IPS DF 4.7 (cell line): Measurements from ENCODE around the gene ADAR.
"Not testable (repeated sequence)": the region's sequence is repeated elsewhere in the genome, so short reads cannot be mapped to it uniquely, and the experiment has no call there.

Experiments used
- DNase-seq: peaks from one replicate; pipeline ENCODE4 v3.0.0-alpha.2; 2013; ENCODE audit warnings: low spot score; ENCODE audit errors: extremely low read depth

The ADAR gene, protein sequence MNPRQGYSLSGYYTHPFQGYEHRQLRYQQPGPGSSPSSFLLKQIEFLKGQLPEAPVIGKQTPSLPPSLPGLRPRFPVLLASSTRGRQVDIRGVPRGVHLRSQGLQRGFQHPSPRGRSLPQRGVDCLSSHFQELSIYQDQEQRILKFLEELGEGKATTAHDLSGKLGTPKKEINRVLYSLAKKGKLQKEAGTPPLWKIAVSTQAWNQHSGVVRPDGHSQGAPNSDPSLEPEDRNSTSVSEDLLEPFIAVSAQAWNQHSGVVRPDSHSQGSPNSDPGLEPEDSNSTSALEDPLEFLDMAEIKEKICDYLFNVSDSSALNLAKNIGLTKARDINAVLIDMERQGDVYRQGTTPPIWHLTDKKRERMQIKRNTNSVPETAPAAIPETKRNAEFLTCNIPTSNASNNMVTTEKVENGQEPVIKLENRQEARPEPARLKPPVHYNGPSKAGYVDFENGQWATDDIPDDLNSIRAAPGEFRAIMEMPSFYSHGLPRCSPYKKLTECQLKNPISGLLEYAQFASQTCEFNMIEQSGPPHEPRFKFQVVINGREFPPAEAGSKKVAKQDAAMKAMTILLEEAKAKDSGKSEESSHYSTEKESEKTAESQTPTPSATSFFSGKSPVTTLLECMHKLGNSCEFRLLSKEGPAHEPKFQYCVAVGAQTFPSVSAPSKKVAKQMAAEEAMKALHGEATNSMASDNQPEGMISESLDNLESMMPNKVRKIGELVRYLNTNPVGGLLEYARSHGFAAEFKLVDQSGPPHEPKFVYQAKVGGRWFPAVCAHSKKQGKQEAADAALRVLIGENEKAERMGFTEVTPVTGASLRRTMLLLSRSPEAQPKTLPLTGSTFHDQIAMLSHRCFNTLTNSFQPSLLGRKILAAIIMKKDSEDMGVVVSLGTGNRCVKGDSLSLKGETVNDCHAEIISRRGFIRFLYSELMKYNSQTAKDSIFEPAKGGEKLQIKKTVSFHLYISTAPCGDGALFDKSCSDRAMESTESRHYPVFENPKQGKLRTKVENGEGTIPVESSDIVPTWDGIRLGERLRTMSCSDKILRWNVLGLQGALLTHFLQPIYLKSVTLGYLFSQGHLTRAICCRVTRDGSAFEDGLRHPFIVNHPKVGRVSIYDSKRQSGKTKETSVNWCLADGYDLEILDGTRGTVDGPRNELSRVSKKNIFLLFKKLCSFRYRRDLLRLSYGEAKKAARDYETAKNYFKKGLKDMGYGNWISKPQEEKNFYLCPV

DNA sequence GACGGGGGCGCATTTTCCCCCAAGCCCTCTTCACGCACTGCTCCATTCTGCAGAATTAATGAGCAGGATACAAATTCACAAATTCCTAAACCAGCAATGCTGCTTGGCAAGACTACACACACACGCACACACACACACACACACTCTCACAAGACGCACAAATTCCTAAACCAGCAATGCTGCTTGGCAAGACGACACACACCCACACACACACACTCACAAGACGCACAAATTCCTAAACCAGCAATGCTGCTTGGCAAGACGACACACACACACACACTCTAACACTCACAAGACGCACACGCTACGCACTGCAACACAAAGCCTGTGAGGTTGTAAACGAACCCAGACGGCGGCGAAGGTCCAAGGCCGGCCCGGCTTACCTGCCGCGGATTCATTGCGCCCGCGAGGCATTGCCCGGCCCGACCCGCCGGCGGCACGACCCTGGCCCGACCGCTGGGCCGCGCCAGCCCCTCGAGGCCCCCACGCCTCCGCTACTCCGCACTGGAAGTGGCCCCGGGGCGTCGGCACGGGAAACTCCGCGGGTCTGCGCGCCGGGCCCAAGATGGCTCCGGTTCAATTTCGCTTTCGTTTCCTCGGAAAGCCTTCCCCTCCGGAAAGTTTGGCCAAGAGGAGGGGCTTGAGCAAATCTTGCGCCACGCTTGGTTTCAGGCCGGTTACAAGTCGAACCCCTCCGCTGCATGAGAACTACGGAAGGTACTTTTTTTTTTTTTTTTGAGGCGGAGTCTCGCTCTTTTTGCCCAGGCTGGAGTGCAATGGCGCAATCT is at the start of gene ADAR:
ADAR (minus strand) TSS at position 578 of the 788 bp plus-strand sequence; CDS start at position 398, 180 bp downstream.
- no peak for DNase-seq

DNA sequence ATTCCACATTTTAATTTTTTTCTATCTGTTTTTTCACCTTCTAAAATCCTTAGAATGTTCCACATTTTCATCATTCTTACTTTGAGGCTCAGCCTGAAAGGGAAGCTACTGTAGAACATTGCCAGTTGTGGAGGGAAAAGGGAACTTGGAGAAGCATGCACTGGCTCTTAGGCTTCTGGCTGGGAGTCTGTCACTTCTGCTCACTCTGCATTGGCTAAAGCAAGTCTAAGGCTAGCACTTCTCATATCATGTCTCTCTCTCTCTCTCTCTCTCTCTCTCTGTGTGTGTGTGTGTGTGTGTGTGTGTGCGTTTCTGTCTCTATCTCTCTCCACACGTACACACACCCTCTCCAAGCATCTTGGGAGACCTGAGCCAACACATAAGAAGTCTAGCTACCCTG is 49.6 kb upstream of the ADAR start:
- DNase-seq: no peak

DNA sequence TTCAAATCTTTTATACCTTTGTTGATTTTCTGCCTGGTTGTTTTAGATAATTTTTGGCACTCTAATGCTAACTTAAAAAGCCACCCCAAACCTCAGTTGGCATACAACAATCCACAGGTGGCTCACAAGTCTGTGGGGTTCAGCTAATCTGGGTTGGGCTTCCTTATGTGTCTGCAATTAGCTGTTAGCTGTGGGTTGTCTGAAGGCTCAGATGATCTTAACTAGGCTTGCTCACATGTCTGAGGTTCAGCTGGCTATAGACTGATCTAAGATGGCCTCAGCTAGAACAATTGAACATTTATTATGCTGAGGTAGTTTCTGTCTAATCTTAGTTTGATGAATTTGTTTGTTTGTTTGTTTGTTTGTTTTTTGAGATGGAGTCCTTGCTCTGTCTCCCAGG is 44.9 kb upstream of the ADAR start:
- DNase-seq: no peak

DNA sequence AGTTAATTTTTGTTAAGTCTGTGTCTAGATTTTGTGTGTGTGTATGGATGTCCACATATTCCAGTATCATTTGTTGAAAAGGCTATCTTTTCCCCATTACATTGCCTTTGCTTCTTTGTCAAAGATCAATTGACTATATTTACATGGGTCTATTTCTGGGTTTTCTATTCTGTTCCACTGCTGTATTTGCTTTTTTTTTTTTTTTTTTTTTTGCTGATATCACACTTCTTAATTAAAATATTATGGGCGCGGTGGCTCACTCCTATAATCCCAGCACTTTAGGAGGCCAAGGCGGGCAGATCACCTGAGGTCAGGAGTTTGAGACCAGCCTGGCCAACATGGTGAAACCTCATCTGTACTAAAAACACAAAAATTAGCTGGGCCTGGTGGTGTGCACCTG is 36.7 kb upstream of the ADAR start:
- not testable (repeated sequence) for DNase-seq

DNA sequence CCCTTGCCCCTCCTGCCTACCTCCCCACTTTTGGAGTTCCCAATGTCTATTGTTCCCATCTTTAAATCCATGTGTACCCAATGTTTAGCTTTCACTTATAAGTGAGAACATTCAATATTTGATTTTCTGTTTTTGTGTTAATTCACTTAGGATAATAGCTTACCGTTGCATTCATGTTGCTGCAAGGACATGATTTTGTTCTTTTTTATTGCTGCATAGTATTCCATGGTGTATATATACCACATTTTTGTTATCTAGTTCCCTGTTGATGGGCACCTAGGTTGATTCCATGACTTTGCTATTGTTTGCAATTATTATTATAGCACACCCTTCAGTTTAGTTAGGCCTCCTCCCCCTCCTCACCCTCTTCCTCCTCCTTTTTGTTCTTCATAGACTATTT is 33.5 kb upstream of the ADAR start:
- no peak for DNase-seq

DNA sequence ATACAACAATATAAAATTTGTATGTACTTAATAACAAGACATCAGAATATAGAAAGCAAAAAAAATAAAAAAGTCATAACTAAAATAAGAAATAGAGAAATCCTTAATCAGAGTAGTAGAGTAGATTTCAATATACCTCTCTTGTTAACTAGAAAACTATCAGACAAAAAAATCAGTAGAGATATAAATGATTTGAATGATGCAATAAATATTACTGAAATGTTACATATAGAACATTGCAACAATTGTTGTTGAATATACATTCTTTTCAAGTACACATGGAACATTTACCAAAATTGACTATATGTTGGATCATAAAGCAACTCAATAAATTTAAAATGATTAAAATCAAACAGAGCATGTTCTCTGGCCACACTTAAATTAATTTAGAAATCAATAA is 31.9 kb upstream of the ADAR start:
- DNase-seq: no peak

DNA sequence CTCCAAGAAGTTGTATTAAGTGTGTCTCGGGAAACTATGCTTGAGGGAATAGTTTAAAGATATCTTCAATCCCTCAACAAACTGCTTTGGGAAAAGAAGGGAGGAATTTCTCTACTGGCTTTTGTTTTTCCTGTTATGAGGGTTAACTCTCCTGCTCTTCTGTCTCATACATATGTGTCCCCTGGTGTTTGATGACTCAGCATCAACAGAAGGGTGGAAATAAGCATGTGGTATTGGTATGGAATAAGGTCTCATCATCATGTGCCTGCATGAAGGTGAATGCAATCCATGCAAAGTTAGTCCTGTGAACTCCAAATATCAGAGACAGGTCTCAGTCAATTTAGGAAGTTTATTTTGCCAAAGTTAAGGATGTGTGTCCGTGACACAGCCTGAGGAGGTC is 27.2 kb upstream of the ADAR start:
- no peak for DNase-seq

DNA sequence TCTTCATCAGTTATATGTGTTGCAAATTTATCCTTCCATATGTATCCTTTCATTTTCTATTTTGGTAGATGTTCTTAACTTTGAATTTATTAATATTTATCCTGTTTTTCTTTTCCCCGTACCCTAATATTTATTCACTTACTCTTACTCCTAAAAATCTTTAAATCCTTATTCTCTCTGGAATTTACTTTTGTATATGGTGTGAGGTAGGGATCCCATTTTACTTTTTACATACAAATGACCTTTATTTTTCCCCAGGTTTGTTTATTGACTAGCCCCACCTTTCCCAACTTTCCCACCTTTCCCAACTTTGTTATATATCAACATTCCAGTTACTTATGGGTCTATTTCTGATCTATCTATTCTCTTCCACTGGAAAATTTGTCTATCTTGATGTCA is 21.7 kb upstream of the ADAR start:
- DNase-seq: no peak

DNA sequence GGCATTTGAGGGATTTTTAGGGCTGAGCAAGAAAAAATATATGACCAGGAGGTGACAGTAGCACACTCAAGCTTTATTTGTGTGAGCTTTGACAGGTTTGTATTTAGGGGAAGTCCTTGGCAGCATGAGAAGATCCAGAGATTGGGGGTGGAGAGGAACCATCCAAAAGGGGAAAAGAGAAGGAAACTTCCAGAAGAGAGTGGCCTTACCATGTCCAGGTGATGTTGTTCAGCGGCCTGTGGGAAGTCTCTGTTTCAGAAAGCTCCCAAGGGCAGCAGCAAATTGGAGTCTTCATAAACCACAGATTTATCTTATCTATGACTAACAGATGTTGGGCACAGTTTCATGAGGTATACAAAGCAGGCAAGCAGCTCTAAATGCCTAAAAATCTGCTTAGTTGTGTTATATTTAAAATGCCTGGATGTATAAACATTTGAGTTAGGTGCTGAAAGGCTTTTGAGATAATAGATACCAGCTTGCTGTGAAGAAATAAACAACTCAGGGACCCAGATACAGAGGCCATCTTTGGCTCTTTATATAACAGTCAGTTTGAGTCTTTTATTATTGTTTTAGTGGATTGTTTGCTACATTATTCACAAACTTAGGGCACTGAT is 21.2 kb upstream of the ADAR start:
- DNase-seq: no peak

DNA sequence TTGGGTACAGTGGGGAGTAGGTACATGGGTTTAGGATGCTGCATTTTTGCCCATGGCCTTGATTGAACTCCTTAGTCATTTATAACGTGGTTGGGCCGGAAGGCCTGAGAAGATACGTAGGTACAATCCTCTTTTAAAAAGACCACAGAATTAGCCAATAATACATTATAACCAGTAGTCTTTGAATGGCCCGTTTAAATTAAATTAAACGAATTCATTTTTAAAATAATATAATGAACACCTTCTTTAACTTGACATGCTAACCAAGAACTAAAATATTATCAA is 20.1 kb upstream of the ADAR start:
- DNase-seq: no peak

DNA sequence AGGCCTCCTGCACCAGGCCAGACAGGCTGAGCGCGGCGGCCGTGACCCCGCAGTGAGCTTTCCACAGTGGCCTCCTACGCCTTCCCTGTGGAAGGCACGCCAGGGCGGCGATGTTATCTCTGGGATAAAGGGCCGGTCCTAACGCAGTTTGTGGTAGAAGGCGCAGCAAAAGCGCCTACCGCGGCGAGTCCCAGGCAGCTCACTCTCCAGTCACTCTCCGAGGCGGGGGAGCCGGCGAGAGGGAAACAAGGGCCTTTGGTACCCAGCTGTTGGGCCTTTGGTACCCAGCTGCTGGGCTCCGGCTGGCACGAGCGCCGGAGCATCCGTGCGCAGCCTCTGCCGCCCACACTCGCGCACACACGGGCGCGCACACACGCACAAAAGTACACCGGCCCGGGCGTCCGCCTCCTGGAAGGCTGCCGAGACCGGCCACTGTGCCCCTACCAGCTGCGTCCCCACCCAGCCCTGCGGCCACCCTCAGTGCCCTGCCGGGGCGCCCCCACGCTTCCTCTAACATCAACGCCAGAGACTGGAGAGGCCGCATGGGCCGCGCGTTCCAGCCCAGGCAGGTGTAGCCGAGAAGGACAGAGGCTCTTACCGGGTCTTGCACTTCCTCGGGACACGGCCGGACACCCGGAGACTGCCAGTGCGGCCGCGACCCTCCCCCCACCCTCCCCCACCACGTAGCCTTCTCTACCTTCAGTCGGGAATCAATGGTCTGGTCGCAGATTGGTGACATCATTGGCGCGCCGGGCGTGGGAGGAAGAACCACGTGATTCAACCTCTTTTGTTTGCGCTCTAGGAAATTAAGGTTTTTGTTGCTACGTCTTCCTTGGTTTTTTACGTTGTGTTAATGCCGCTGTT is 19.5 kb upstream of the ADAR start:
- peak; percentile 75 for DNase-seq

DNA sequence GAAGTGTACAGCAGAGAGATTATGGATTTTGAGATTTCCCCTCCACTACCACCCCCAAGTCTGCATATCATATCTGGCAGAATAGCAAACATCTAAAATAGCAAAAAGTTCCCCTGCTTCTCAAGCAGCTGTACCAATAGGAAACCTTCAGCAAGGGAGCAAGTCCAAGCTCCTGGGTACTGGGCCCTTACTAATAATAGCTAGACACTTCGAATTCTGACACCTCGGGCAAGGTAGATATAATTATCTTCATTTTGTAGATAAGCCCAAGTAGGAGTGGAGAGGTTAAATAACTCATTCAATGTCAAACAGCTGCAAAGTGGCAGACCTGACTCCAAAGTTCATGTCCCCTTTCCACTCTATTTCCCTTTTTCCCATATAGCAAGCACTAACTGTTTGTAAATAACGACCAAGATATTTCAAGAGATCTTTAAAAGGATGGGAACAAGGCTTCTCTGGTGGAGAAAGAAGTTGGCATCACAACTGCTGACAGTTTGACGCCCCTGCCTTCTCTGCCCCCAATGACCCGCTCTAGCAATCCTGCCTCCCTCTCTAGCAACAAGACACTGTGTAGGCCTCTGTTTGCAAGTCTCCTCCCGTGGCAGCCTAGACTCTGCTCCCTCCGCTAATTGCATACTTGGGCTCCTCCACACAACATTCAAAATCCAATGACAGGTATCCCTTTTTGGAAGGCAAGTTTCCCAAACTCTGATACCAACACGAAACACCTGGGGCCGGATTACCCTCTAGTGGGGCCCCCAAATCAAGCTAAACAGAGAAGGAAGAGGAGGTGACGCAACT is 18.7 kb upstream of the ADAR start:
- DNase-seq: no peak

DNA sequence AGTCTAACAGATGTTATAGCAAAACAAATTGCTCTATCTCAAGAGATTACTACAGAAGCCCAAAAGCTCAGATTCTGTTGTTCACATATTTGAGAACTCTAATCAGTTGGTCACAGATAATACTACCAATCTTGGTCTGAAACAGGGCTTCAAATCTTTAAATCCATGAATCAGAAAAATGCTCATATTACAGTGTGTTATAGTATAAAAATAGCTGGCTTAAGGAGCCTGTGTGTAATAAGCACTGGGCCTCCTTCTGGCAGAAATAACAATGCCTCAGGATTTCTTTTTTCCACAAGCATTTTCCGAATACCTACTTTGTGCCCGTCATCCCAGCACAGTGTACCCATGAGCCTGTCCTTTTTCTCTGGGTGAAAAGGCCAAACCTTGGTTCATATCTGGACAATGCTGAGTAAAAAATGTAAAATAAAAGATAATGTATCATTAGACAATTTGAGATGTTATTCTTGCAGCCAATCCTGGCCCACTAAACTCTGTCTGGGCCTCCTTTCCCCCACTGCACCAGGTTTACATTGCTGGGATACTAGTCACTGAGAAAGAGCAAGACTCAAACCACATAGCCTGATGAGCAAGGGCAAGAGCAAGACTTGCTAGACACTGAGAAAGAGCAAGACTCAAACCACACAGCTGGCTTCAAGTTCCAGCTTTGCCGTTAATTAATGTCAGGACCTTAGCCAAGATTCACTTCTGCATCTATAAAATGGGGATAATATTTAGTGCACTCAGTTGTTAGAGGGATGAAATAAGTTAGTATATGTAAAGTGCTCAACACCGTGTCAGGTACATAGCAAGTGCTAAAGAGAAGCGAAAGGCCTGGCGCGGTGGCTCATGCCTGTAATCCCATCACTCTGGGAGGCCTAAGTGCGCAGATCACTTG is 17.0 kb upstream of the ADAR start:
- DNase-seq: no peak

DNA sequence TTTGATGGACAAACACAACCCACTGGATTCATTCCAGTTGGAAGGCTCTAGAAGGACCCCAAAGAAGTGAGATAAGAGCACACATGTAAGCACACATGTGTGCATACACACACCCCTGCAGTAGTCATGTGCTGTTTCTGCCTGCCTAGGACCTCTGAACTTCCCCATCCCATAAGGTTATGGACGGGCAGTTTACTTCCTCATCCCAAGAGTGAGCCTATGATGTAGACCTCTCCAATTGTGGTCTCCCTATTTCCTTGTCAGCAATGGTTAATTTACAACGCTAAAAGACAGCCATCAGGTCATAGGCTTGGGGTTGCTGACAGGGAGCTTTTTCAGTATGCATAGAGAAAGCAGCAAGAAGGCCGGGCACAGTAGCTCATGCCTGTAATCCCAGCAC is 15.4 kb upstream of the ADAR start:
- DNase-seq: no peak

DNA sequence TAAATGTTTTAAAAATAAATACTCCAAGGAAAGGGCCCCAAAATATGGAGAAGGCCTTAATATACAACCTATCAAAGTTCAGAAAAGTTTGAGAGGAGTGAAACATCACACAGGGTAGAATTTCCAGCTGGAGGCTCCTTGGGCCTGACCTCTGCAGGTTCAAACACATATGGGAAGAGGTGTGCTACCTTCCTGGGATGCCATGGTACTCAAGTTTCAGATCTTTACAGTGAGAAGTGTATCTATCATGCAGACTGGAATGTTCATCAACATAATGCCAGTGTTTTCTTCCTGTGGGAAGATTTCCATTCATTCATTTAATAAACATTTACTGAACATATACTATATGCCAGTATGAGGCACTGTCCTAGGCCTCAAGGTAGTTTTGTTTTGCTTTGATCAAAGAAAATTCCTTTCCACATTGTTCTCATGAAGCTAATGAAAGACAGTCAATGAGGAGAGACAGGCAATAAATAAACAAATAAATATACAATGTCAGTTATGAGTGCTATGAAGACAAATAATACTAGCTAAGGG is 14.6 kb upstream of the ADAR start:
- DNase-seq: no peak

DNA sequence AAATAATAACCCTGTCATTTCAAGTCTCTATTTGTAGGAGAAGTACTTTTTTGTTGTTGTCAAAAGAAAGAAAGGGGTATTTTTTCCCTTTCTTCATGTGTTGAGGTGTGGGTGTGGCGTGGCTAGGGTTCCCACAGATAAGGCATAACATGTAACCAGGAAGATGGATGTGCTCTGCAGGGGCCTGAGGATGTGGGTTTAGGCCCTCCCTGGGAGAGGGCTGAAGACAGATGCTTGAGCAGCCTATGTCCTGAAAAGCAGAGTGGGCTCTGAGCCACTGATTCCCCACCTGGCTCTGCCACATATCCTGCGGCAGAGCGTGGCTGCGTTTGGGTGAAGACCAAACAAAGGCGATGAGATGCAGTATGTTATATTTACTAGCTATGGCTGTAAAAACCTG is 13.9 kb upstream of the ADAR start:
- DNase-seq: no peak

DNA sequence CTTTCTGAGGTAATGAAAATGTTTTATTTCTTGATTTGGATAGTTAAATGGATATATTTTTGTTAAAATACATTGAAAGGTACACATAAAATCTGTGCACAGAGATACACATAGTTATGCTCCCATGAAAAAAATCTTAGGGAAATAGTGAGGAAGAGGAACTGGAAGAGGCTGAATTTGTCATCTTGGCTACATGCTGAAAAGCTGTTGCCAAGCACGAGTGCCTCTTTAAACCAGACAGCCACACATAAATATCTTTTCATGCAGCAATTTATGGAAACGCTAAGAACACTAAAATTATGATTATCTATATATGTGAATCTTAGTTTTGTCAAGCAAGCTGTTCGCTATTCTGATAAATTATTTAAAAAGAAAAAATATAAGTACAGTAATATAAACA is 12.8 kb upstream of the ADAR start:
- no peak for DNase-seq
